ENCODE data around the gene GNA12. TPM values are rescaled to one million over a fixed set of nuclear protein-coding genes. Genes with fewer than 3 reads are reported as not detected.

Gene GNA12
- total RNA-seq, 1 experiment from 2014 or later, result 15.0 TPM

DNA sequence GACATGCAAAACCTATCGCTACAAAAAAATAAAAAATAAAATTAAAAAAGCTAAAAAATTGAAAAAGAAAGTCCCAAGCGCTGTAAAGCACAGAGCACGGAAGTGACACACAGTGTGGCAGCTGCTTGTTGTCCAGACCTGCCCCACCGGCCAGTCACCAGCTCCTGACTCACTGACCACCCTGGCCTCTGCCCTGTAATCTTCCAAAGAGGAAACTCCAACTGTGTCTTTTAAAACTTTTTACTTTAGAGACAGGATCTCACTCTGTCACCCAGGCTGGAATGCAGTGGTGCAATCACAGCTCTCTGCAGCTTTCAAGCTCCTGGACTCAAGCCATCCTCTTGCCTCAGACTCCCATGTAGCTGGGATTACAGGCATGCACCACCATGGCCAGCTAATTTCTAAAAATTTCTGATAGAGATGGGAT, 23.6 kb downstream of the GNA12 start:
- peaks cover 83% of the 10 kb centered on the region for H3K79me2 ChIP-seq (ENCODE audit: low read length)
- DNase-seq, result peak; percentile 92
- no peaks in the 10 kb centered on the region for H3K27me3 ChIP-seq (ENCODE audit: low read length)
- peaks cover 15% of the 10 kb centered on the region for H3F3A ChIP-seq (ENCODE audit: low read length, unreplicated experiment)
- intact Hi-C loops (cut with micrococcal nuclease), result loop anchor here (2.0 to 5.0 kb wide), 5 partner anchors 18 to 100 kb away; partner anchors contain the start of gene GNA12
- peak overlapping the region; percentile 92 for H3K27ac ChIP-seq (ENCODE audit: low read length)
- peaks cover 45% of the 10 kb centered on the region for H3K4me1 ChIP-seq (ENCODE audit: insufficient read depth, low read length)
- peak; percentile 75 for ATAC-seq
- H3K9ac ChIP-seq (ENCODE audit: low read length), result peak overlapping the region; percentile 58
- no peaks in the 10 kb centered on the region for H3K36me3 ChIP-seq (ENCODE audit: low read depth, low read length)
- peak overlapping the region; percentile 70 for H3K4me2 ChIP-seq (ENCODE audit: low read length)
- CTCF ChIA-PET, result interaction anchor here (0.5 to 1.4 kb wide), 4 partner anchors 19 to 100 kb away, joined by 5 to 7 read pairs (median 6); no protein-coding TSS in a partner anchor
- H4K20me1 ChIP-seq (ENCODE audit: low read length), result no peaks in the 10 kb centered on the region
- no TSS peak for BruUV-seq (replicated peaks)
- no peaks in the 10 kb centered on the region for H3K9me3 ChIP-seq (ENCODE audit: low read length)
- H3K9me2 ChIP-seq (replicated peaks; ENCODE audit: low read length), result no peaks in the 10 kb centered on the region
- no peak for TF ChIP-seq EZH2phosphoT487 (IDR thresholded peaks at IDR 0.05; ENCODE audit: borderline replicate concordance, low read length)
- TF ChIP-seq, protein P1, sequence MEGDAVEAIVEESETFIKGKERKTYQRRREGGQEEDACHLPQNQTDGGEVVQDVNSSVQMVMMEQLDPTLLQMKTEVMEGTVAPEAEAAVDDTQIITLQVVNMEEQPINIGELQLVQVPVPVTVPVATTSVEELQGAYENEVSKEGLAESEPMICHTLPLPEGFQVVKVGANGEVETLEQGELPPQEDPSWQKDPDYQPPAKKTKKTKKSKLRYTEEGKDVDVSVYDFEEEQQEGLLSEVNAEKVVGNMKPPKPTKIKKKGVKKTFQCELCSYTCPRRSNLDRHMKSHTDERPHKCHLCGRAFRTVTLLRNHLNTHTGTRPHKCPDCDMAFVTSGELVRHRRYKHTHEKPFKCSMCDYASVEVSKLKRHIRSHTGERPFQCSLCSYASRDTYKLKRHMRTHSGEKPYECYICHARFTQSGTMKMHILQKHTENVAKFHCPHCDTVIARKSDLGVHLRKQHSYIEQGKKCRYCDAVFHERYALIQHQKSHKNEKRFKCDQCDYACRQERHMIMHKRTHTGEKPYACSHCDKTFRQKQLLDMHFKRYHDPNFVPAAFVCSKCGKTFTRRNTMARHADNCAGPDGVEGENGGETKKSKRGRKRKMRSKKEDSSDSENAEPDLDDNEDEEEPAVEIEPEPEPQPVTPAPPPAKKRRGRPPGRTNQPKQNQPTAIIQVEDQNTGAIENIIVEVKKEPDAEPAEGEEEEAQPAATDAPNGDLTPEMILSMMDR (conservative IDR thresholded peaks at IDR 0.05; ENCODE audit: low read depth, low read length), result no peak
- TF ChIP-seq EZH2 (IDR thresholded peaks at IDR 0.05; ENCODE audit: low read length, unreplicated experiment), result no peak
- H2AFZ ChIP-seq (ENCODE audit: low read length), result no peak overlapping the region
- peak overlapping the region; percentile 7; the same call in 1 of the 2 replicates for H3K4me3 ChIP-seq (ENCODE audit: low read length)
- POLR2A ChIA-PET (ENCODE audit: unreplicated experiment), result interaction anchor here (0.8 to 1.2 kb wide), 2 partner anchors 19 to 63 kb away, joined by 3 read pairs; no protein-coding TSS in a partner anchor

DNA sequence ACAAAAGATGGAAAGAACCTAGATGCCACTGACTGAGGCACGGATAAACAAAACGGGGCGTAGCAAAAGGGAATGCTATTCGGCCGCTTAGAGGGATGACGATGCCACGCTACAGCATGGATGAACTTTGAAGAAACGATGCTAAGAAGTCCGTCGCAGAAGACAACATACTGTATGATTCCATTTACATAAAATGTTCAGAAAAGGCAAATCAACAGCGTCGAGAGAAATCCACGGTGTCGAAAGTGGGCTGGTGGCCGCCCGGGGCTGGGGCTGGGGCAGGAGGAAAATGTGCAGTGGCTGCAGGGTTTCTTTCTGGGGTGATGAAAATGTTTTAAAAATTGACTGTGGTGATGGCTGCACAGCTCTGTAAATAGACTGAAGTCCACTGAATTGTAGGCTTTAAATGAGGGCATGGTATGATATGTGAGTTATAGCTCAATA, 24.1 kb downstream of the GNA12 start:
- Histone ChIP-seq H3K9me2 (replicated peaks; ENCODE audit: low read length) (no peaks in the 10 kb centered on the region), H3K9ac (ENCODE audit: low read length) (peak overlapping the region; percentile 37), H3K4me2 (ENCODE audit: low read length) (peak overlapping the region; percentile 57), H4K20me1 (ENCODE audit: low read length) (no peaks in the 10 kb centered on the region), H3K4me1 (ENCODE audit: insufficient read depth, low read length) (peaks cover 45% of the 10 kb centered on the region), H3K27ac (ENCODE audit: low read length) (peak overlapping the region; percentile 92), H3K79me2 (ENCODE audit: low read length) (peaks cover 83% of the 10 kb centered on the region), H3K27me3 (ENCODE audit: low read length) (no peaks in the 10 kb centered on the region), H3K9me3 (ENCODE audit: low read length) (no peaks in the 10 kb centered on the region), H3K36me3 (ENCODE audit: low read depth, low read length) (no peaks in the 10 kb centered on the region), H3F3A (ENCODE audit: low read length, unreplicated experiment) (peaks cover 15% of the 10 kb centered on the region), H3K4me3 (ENCODE audit: low read length) (no peak overlapping the region), H2AFZ (ENCODE audit: low read length) (no peak overlapping the region)
- ChIA-PET POLR2A (ENCODE audit: unreplicated experiment) (interaction anchor here (0.5 to 1.2 kb wide), 2 partner anchors 62 to 192 kb away, joined by 3 to 4 read pairs; no protein-coding TSS in a partner anchor), CTCF (interaction anchor here (0.5 to 1.4 kb wide), 4 partner anchors 19 to 99 kb away, joined by 5 to 7 read pairs (median 6); no protein-coding TSS in a partner anchor)
- intact Hi-C loops (cut with micrococcal nuclease), result loop anchor here (2.0 to 5.0 kb wide), 5 partner anchors 17 to 99 kb away; partner anchors contain the start of gene GNA12
- TF ChIP-seq, protein P1 (conservative IDR thresholded peaks at IDR 0.05; ENCODE audit: low read depth, low read length), result no peak
- BruUV-seq (replicated peaks), result no TSS peak
- ATAC-seq (no peak), DNase-seq (no peak)

Data from PC-3 (cell line).